Measurements from ENCODE around the gene TC2N. TPM values are rescaled to one million over a fixed set of nuclear protein-coding genes. Genes with fewer than 3 reads are reported as not detected.

The TC2N gene
- total and polyA plus RNA-seq, 2 experiments from 2014 or later: 10.0 to 35.0 TPM

DNA sequence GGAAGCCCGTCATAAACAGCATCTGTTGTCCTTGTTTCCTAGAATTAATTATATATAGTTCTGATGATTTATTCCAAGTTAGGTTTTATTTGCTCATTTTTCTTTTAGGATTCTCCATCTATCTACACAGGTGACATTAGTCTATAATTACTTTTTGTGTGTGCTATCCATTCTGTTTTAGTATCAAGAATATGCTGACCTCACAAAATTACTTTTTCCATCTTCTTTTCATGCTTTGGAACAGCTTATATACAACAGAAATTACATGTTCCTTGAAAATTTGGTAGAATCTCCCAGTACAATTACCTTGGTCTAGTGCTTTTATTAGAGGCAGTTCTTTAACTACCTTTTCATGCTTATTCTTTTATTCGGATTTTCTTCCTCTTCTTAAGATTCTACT, 81.1 kb downstream of the TC2N start:
- Histone ChIP-seq H3K36me3 (ENCODE audit: insufficient read depth) (no peaks in the 10 kb centered on the region; the same call in 1 of the 2 replicates), H3K27me3 (ENCODE audit: insufficient read depth) (no peaks in the 10 kb centered on the region), H3K4me3 (no peak overlapping the region), H4K20me1 (replicated peaks; ENCODE audit: insufficient read depth) (no peaks in the 10 kb centered on the region), H3K79me2 (replicated peaks; ENCODE audit: insufficient read depth) (no peaks in the 10 kb centered on the region), H3K9me2 (ENCODE audit: insufficient read depth) (no peaks in the 10 kb centered on the region), H2AFZ (no peak overlapping the region), H3K4me2 (no peak overlapping the region), H3K4me1 (ENCODE audit: insufficient read depth) (no peaks in the 10 kb centered on the region), H3K27ac (ENCODE audit: low read depth) (no peak overlapping the region), H3F3A (replicated peaks; ENCODE audit: low read depth) (no peaks in the 10 kb centered on the region)
- Mint-ChIP-seq H3K9me3 (no peaks in the 10 kb centered on the region), H3K36me3 (ENCODE audit: low read depth) (no peaks in the 10 kb centered on the region; the same call in 2 of the 3 replicates), H3K27me3 (ENCODE audit: insufficient read depth, low read depth, poor library complexity) (no peaks in the 10 kb centered on the region), H3K27ac (no peak overlapping the region), H3K4me3 (no peak overlapping the region), H3K4me1 (no peaks in the 10 kb centered on the region)
- no peak for DNase-seq (ENCODE audit: low spot score)
- ATAC-seq: no peak
- TF ChIP-seq, protein P1, sequence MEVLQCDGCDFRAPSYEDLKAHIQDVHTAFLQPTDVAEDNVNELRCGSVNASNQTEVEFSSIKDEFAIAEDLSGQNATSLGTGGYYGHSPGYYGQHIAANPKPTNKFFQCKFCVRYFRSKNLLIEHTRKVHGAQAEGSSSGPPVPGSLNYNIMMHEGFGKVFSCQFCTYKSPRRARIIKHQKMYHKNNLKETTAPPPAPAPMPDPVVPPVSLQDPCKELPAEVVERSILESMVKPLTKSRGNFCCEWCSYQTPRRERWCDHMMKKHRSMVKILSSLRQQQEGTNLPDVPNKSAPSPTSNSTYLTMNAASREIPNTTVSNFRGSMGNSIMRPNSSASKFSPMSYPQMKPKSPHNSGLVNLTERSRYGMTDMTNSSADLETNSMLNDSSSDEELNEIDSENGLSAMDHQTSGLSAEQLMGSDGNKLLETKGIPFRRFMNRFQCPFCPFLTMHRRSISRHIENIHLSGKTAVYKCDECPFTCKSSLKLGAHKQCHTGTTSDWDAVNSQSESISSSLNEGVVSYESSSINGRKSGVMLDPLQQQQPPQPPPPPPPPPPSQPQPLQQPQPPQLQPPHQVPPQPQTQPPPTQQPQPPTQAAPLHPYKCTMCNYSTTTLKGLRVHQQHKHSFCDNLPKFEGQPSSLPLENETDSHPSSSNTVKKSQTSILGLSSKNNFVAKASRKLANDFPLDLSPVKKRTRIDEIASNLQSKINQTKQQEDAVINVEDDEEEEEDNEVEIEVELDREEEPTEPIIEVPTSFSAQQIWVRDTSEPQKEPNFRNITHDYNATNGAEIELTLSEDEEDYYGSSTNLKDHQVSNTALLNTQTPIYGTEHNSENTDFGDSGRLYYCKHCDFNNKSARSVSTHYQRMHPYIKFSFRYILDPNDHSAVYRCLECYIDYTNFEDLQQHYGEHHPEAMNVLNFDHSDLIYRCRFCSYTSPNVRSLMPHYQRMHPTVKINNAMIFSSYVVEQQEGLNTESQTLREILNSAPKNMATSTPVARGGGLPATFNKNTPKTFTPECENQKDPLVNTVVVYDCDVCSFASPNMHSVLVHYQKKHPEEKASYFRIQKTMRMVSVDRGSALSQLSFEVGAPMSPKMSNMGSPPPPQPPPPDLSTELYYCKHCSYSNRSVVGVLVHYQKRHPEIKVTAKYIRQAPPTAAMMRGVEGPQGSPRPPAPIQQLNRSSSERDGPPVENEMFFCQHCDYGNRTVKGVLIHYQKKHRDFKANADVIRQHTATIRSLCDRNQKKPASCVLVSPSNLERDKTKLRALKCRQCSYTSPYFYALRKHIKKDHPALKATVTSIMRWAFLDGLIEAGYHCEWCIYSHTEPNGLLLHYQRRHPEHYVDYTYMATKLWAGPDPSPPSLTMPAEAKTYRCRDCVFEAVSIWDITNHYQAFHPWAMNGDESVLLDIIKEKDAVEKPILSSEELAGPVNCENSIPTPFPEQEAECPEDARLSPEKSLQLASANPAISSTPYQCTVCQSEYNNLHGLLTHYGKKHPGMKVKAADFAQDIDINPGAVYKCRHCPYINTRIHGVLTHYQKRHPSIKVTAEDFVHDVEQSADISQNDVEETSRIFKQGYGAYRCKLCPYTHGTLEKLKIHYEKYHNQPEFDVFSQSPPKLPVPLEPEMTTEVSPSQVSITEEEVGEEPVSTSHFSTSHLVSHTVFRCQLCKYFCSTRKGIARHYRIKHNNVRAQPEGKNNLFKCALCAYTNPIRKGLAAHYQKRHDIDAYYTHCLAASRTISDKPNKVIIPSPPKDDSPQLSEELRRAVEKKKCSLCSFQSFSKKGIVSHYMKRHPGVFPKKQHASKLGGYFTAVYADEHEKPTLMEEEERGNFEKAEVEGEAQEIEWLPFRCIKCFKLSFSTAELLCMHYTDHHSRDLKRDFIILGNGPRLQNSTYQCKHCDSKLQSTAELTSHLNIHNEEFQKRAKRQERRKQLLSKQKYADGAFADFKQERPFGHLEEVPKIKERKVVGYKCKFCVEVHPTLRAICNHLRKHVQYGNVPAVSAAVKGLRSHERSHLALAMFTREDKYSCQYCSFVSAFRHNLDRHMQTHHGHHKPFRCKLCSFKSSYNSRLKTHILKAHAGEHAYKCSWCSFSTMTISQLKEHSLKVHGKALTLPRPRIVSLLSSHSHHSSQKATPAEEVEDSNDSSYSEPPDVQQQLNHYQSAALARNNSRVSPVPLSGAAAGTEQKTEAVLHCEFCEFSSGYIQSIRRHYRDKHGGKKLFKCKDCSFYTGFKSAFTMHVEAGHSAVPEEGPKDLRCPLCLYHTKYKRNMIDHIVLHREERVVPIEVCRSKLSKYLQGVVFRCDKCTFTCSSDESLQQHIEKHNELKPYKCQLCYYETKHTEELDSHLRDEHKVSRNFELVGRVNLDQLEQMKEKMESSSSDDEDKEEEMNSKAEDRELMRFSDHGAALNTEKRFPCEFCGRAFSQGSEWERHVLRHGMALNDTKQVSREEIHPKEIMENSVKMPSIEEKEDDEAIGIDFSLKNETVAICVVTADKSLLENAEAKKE (CRISPR knock-in tag; IDR thresholded peaks at IDR 0.05): no peak
- TF ChIP-seq NANOG (IDR thresholded peaks at IDR 0.05; ENCODE audit: borderline replicate concordance) (no peak), CREB1 (CRISPR knock-in tag; IDR thresholded peaks at IDR 0.05; ENCODE audit: low read depth) (no peak), ZNF331 (CRISPR knock-in tag; IDR thresholded peaks at IDR 0.05; ENCODE audit: low read depth) (no peak), JUNB (IDR thresholded peaks at IDR 0.05; ENCODE audit: unreplicated experiment) (no peak), STAT1 (IDR thresholded peaks at IDR 0.05; ENCODE audit: unreplicated experiment) (no peak), EZH2phosphoT487 (IDR thresholded peaks at IDR 0.05; ENCODE audit: unreplicated experiment) (no peak), ZNF114 (CRISPR knock-in tag; IDR thresholded peaks at IDR 0.05) (no peak), EZH2 (IDR thresholded peaks at IDR 0.05; ENCODE audit: low read depth, unreplicated experiment) (no peak)
- TF ChIP-seq, protein P2, sequence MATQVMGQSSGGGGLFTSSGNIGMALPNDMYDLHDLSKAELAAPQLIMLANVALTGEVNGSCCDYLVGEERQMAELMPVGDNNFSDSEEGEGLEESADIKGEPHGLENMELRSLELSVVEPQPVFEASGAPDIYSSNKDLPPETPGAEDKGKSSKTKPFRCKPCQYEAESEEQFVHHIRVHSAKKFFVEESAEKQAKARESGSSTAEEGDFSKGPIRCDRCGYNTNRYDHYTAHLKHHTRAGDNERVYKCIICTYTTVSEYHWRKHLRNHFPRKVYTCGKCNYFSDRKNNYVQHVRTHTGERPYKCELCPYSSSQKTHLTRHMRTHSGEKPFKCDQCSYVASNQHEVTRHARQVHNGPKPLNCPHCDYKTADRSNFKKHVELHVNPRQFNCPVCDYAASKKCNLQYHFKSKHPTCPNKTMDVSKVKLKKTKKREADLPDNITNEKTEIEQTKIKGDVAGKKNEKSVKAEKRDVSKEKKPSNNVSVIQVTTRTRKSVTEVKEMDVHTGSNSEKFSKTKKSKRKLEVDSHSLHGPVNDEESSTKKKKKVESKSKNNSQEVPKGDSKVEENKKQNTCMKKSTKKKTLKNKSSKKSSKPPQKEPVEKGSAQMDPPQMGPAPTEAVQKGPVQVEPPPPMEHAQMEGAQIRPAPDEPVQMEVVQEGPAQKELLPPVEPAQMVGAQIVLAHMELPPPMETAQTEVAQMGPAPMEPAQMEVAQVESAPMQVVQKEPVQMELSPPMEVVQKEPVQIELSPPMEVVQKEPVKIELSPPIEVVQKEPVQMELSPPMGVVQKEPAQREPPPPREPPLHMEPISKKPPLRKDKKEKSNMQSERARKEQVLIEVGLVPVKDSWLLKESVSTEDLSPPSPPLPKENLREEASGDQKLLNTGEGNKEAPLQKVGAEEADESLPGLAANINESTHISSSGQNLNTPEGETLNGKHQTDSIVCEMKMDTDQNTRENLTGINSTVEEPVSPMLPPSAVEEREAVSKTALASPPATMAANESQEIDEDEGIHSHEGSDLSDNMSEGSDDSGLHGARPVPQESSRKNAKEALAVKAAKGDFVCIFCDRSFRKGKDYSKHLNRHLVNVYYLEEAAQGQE (IDR thresholded peaks at IDR 0.05; ENCODE audit: unreplicated experiment): no peak

Measured in GM23338 (cell line).